IPS-11a (cell line): ENCODE measurements around the gene TIMM10.

Experiments
- H3K4me3 ChIP-seq: one replicate; pipeline ENCODE4 v1.5.1; 2013; ENCODE audit warnings: low read depth, low read length, control low read depth

TIMM10 gene

GRCh38 chr11:57506522-57506921 is 24.0 kb downstream of the TIMM10 start:
- H3K4me3 ChIP-seq = no peak overlapping the region

DNA sequence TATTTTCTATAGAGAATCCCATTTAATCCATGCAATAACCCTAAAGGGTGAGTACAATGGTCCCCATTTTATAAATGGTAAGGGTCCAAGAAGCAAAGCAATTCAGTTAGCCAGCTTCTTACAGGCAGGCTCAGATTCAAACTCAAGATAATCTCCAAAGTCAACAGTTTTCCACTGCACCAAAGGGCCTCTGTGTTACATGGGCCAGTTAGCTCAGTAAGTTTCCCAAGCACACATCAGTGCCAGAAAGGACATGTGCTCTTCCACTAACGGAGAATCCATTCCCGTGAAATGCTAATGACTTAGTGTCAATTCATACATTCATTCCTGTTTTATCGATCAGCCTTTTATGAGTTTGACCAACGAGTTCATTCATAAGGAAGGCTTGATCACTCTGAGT is 26.0 kb downstream of the TIMM10 start:
- H3K4me3 ChIP-seq = no peak overlapping the region

GRCh38 chr11:57502870-57503269 is 27.7 kb downstream of the TIMM10 start:
- H3K4me3 ChIP-seq = no peak overlapping the region

DNA sequence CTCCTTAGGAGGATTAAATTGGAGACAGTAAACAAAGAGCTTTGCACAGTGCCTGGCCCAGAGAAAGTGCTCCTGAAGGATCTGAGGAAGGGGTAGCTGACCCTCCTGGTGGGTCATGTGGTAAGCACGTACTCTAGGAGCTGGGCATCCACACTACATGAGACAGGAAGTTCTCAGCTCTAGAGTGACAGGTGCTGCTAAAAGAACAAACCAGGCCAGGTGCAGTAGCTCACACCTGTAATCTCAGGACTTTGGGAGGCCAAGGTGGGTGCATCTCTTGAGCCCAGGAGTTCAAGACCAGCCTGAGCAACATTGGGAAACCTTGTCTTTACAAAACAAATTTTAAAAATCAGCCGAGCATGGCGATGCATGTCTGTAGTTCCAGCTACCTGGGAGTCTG is 28.2 kb downstream of the TIMM10 start:
- no peak overlapping the region for H3K4me3 ChIP-seq

DNA sequence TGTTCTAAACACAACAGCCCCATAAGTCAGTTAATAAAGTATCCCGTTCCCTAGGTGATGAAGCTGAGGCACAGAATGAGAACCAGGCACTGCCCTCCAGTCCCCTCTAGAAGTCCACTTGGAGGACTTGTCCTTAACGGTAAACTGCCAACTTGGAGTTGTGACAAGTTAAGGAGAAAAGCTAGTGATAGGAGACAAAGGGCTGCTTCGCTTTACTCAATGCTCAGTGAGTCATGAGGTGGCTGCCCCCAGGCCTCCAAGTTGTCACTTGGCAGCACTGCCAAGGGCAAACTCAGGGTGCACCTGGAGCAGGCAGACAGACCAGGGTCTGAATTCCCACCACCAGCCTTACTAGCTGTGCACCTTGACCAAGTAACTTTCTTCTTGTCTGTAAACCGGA is 28.6 kb downstream of the TIMM10 start:
- no peak overlapping the region for H3K4me3 ChIP-seq

GRCh38 chr11:57500926-57501325 is 29.6 kb downstream of the TIMM10 start:
- no peak overlapping the region for H3K4me3 ChIP-seq

DNA sequence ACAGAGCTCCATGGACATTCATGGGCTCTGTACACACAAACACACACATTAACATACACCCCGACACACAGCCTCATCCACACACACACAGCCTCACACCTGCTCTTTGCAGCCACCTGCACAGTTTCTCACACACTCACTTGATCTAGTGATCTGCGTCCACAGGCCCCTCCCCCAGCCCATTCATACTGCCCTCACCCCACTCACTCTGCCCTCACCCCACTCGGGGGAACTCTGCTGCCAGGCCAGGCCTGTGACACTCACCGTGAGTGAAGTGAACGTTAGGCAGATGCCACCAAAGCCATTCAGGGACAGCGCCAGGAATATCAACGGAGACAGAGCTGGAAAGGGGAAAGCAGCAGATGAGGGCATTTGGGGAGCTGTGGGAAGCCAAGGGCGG is 30.0 kb downstream of the TIMM10 start:
- H3K4me3 ChIP-seq = no peak overlapping the region

DNA sequence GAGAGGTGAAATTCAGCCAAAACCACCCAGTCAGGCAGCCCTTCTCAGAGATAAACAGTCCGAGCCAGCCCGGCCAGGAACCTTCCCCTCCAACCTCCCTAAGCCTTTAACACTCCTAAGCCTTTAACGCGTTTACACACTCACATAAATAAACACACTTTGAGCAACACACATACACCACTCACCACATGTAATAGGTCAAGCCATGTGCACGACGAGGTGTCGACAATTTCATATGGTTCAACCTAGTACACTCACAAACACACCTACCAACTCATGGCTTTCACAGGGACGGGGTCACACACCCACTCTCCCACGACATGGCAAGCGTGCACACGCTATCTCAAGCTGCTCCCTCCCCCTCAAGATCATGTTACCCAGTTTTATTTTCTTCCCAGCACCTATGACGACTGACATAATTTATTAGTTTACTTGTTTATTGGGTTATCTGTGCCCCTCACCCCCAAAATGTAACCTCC is 30.5 kb downstream of the TIMM10 start:
- no peak overlapping the region for H3K4me3 ChIP-seq

- no peak overlapping the region for H3K4me3 ChIP-seq
These were observed 31.1 kb downstream of the TIMM10 start for GRCh38 chr11:57499413-57499982.

- H3K4me3 ChIP-seq = no peak overlapping the region
These were observed 32.0 kb downstream of the TIMM10 start for GRCh38 chr11:57498540-57498939.

DNA sequence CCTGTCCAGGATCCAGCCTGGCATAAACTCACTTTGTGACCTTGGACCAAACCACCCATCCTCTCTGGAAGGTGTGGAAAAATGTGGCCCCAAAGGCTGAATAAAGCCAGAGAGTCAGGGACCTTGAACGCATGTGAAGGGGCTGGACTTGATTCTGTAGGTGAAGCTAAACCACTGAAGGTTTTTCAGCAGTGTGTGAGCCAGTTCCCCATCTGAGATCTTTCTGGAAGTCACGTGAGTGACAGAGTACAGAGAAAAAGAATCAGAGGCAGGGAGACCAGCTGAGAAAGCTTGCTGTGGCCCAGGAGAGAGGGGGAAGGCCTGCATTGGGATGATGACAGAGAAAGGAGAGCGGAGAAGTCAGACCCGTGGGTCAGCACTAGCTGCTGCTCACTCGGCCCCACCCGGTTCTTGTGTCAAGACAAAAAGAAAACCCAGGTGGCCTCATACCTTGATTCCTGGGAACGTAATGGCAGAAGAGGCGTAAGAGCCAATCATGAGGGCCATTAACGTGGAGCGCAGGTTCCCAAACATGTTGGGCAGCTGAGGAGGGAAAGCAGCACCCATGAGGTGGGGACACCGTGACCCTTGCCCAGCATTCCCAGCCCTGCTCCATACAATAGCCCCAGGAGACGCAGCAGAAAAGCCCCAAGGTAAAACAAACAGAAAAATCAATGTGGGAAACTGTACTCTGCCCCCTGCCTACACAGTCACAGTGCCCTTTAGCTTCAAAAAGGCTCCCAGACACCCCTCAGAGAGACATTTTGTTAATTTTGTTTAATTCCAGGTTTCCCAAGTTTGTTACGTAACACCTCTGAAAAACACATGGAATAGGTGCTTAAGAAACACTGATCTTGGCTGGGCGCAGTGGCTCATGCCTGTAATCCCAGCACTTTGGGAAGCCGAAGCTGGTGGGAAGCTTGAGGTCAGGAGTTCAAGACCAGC is 33.0 kb downstream of the TIMM10 start:
- H3K4me3 ChIP-seq = no peak overlapping the region

- H3K4me3 ChIP-seq = no peak overlapping the region
These were observed 34.3 kb downstream of the TIMM10 start for GRCh38 chr11:57496109-57496820.

GRCh38 chr11:57493507-57494503 is 36.7 kb downstream of the TIMM10 start:
- H3K4me3 ChIP-seq = no peak overlapping the region

DNA sequence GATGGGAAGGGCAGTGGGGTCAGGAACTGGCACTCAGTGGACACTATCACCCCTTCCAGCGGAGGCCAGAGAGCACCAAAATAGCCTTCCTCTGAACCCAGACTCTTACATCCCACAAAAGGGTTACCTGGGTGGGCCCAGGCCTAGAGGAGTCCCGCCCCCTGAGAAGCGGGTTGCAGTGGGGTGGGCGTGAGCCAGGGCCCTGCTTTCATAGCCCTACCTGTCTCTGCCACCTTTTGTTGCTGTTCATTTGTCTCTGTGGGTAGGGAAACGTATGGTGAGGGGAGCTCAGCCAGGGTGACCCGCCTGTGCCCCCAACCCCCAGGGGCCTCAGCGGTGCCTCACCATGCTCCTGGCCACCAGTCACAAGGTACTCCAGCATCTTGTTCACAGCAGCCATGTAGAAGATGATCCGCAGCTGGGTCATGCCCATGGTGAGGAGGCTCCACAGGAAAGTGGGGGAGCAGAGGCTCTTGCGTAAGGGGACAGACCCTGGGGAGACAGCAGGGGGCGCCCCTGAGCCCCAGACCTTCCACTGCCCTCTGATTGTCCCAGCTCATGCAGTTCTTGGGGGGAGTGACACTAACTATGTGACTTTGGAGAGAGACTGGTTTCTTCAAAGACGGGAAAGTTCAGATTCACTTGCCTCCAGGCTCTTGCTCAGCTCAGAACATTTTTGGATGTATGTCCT is 39.0 kb downstream of the TIMM10 start:
- H3K4me3 ChIP-seq = no peak overlapping the region

DNA sequence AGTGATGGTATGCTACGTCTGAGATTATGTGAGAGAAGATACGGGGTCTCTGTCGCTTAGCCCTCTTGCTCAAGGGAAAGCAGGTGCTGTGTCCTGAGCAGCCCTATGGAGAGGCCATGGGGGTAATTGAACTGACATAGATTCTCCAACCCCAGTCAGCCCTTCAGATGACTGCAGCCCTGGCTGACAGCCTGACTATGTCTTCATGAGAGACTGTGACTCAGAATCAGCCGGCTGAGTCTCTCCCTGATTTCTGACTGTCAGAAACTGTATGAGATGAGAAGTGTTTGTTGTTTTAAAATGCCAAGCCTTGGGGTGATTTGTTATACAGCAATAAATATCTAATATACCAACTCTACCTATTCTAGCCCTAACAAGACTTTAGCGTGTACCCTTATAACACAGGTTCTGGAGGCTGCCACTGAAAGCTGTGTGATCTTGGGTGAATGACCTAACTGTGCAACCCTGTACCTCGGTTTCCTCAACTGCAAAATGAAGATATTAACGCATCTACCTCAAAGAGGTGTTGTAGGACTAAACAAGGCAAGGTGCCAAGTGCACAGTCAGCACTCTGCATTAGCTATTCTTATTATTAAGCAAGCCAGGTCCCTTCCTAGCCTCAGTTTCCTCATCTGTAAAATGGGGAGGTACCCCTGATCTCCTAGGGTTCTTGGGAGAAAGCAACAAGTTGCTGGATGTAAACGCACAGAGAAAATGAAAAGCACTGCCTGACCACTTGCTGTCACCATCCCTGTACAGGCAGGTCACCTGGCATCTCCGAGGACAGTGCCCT is 39.9 kb downstream of the TIMM10 start:
- no peak overlapping the region for H3K4me3 ChIP-seq

GRCh38 chr11:57487920-57488659 is 42.5 kb downstream of the TIMM10 start:
- H3K4me3 ChIP-seq = no peak overlapping the region

- no peak overlapping the region for H3K4me3 ChIP-seq
These were observed 43.4 kb downstream of the TIMM10 start for GRCh38 chr11:57487021-57487778.
